Measurements from ENCODE around the gene CHRND.

GRCh38 chr2:232492236-232492848 is 33.6 kb upstream of the CHRND start:
- TF ChIP-seq CTCF (IDR thresholded peaks at IDR 0.05) (no peak), POLR2AphosphoS5 (IDR thresholded peaks at IDR 0.05) (no peak)
